K562 (cell line): ENCODE results near the gene CUX1. TPM values are rescaled to one million over a fixed set of nuclear protein-coding genes. Genes with fewer than 3 reads are reported as not detected.

ENCODE experiments used
- CCAR2 ChIP-seq: fragments of 200-400 bp; formaldehyde crosslinking; IDR thresholded peaks from 2 replicates; pipeline ENCODE4 v1.6.1; 2017; ENCODE audit warnings: mild to moderate bottlenecking, low read depth, low read length
- MAFF ChIP-seq: IDR thresholded peaks from 2 replicates; pipeline ENCODE4 v1.6.1; 2012; ENCODE audit warnings: low read length, improper control_type of control experiment
- NELFE ChIP-seq: IDR thresholded peaks from 2 replicates; pipeline ENCODE4 v1.6.1; 2011; ENCODE audit warnings: mild to moderate bottlenecking; ENCODE audit not compliant: insufficient read depth, insufficient read length
- NFE2 ChIP-seq: IDR thresholded peaks from 2 replicates; pipeline ENCODE4 v1.6.1; 2014; ENCODE audit warnings: antibody characterized with exemption, low read depth
- NONO ChIP-seq, 2 experiments: fragments of 200-400 bp in 1 of 2; fragments of 450-650 bp in 1 of 2; formaldehyde crosslinking in 1 of 2; IDR thresholded peaks; 2 replicates each; pipeline ENCODE4 v1.6.1; 2017; ENCODE audit warnings: low read depth in 2 of 2, mild to moderate bottlenecking in 2 of 2, moderate library complexity in 2 of 2, low read length in 1 of 2
- RERE ChIP-seq: sonication (generic); formaldehyde crosslinking; IDR thresholded peaks from 2 replicates; pipeline ENCODE4 v1.8.0; 2023; ENCODE audit warnings: missing genetic modification reagents, mild to moderate bottlenecking, borderline replicate concordance
- RNF2 ChIP-seq: sonication (generic); IDR thresholded peaks from 2 replicates; pipeline ENCODE4 v1.6.1; 2016
- ZNF449 ChIP-seq: fragments of 250-450 bp; sonication (Bioruptor Pico); IDR thresholded peaks from 2 replicates; pipeline ENCODE4 v1.8.0; 2022; ENCODE audit warnings: moderate library complexity, mild to moderate bottlenecking, inconsistent platforms
- polyA plus RNA-seq, 8 experiments: library from polyadenylated mRNA; depleted of rRNA in 4 of 8; stranded (reverse) in 5 of 8; unstranded in 3 of 8; fragments of >200 nt; fragmentation: Nextera tagmentation in 2 of 8; fragmentation: Illumina TruSeq in 1 of 8; extraction: Ambion mirVana in 2 of 8; extraction: Trizol in 1 of 8; gene quantifications; 2 replicates each; pipeline versions ENCODE4 v1.2.1 to v1.2.3, GENCODE V29; 2011 to 2014; ENCODE audit warnings: inconsistent platforms in 1 of 8, missing spikeins in 1 of 8
- total RNA-seq, 7 experiments: library from RNA; depleted of rRNA in 6 of 7; stranded (reverse); fragments of >200 nt in 6 of 7; fragmentation: Illumina TruSeq in 2 of 7; extraction: Trizol in 2 of 7; gene quantifications; 2 replicates each; pipeline versions ENCODE4 v1.2.1 to v1.2.3, GENCODE V29; 2011 to 2021; ENCODE audit warnings: low replicate concordance in 1 of 7
- TF ChIP-seq, protein P1 (sequence below): IDR thresholded peaks from 2 replicates; pipeline ENCODE4 v1.6.1; 2014; ENCODE audit warnings: antibody characterized with exemption
- TF ChIP-seq, protein P2 (sequence below): IDR thresholded peaks from 2 replicates; pipeline ENCODE4 v1.6.1; 2012; ENCODE audit warnings: low read depth, low read length, improper control_type of control experiment, borderline replicate concordance

Gene CUX1
- total and polyA plus RNA-seq, 9 of the 15 experiments (the other 6 are each of a cell fraction or from before 2014, with no cell fraction given) = 3.6 to 55.3 (median 25.2) TPM

DNA sequence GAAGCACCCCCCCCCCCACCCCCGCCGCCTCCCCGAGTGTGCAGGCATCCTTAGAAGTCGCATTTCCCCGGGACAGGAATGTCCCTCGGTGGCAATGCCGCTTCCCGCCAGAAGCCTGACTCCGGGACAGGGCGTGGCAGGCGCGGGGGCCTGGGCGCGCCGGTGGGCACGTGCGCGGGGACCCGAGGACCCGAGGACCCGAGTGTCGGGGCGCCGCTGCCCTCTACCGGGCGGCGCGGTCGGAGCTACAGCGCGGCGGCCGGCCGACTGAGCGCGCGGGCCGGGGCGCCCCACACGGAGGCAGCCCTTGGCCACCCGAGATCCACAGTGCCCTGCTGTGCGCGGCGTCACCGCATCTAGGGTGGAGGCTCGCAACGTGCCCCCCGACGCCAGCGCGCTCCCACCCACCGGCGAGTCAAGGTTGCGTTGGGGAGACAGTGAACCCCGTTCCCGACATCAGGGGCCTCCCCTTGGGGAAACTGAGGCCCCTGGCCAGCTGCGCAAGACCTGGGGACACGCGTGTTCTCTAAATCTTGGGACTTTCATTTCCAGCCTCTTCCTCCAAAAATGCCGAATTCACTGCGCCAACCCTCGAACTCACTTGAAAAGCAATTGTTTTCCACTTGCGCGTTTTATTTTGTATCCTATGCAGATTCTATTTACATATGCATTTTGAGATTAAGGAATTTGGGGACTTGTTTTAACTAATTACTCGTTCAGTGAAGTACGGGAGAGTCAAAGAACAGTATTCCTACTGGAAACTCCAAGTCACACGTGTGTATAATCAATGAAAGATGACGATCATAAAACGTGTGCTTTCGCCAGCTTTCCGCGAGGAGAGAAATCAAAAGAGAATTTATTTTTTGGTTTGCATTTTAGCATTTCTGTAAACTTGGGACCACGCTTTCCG lies 3.1 kb upstream of the CUX1 start (continued):
- peak; percentile 49 to 72; a peak in 2 of 4 replicates for TF ChIP-seq NONO (IDR thresholded peaks at IDR 0.05; ENCODE audit: low read depth in 2 of 2, low read length in 1 of 2)
- peak; percentile 61; the same call in 1 of the 2 replicates for TF ChIP-seq RNF2
- no peak for TF ChIP-seq NFE2
- TF ChIP-seq, protein P1, sequence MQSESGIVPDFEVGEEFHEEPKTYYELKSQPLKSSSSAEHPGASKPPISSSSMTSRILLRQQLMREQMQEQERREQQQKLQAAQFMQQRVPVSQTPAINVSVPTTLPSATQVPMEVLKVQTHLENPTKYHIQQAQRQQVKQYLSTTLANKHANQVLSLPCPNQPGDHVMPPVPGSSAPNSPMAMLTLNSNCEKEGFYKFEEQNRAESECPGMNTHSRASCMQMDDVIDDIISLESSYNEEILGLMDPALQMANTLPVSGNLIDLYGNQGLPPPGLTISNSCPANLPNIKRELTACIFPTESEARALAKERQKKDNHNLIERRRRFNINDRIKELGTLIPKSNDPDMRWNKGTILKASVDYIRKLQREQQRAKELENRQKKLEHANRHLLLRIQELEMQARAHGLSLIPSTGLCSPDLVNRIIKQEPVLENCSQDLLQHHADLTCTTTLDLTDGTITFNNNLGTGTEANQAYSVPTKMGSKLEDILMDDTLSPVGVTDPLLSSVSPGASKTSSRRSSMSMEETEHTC = peak; percentile 32; the same call in 1 of the 2 replicates
- no peak for TF ChIP-seq NELFE
- TF ChIP-seq MAFF = no peak
- no peak for TF ChIP-seq RERE (CRISPR knock-in tag)
- no peak for TF ChIP-seq CCAR2
- TF ChIP-seq ZNF449 (CRISPR knock-in tag) = no peak
- TF ChIP-seq, protein P2, sequence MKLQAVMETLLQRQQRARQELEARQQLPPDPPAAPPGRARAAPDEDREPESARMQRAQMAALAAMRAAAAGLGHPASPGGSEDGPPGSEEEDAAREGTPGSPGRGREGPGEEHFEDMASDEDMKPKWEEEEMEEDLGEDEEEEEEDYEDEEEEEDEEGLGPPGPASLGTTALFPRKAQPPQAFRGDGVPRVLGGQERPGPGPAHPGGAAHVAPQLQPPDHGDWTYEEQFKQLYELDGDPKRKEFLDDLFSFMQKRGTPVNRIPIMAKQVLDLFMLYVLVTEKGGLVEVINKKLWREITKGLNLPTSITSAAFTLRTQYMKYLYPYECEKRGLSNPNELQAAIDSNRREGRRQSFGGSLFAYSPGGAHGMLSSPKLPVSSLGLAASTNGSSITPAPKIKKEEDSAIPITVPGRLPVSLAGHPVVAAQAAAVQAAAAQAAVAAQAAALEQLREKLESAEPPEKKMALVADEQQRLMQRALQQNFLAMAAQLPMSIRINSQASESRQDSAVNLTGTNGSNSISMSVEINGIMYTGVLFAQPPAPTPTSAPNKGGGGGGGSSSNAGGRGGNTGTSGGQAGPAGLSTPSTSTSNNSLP = no peak
